Body of pancreas (tissue), 4 donors: ENCODE data around the gene SERPINA6.

Experiments used
- CTCF ChIP-seq, 7 experiments: fragments of 450-650 bp in 4 of 7; fragments of 200-600 bp in 3 of 7; sonication (generic) in 3 of 7; IDR thresholded peaks; one replicate each; pipeline ENCODE4 v1.5.1; 2016 to 2019; ENCODE audit warnings: antibody characterized with exemption in 7 of 7
- POLR2A ChIP-seq, 3 donors: fragments of 450-650 bp; IDR thresholded peaks; one replicate each; pipeline ENCODE4 v1.6.1; 2016; ENCODE audit warnings: antibody characterized with exemption in 3 of 3, mild to moderate bottlenecking in 2 of 3

DNA sequence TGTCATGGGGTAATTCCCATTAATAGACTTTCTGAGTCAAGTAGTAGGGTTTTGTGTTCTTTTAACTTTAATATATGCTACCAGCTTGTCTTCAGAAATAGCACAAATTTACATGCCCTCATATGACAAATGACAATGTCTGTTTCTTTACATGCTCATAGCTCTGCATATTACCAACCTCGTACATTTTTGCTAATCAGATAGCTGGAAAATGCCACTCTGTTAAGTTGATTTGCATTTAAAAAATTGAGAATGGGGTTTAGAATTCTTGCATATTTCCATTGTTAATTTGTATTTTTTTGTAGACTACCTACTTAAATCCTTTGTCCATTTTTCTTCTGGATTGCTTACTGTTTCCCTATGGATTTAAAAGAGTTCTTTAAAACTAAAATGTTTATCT, 34.0 kb upstream of the SERPINA6 start:
- TF ChIP-seq CTCF (IDR thresholded peaks at IDR 0.05): no peak
- TF ChIP-seq POLR2A (IDR thresholded peaks at IDR 0.05): no peak
